GM12878 (cell line): ENCODE results near the gene GTPBP4. TPM values are rescaled to one million over a fixed set of nuclear protein-coding genes. Genes with fewer than 3 reads are reported as not detected.

ENCODE experiments used
- ATAC-seq: fragments of 200-7000 bp; cut with Tn5 transposase; 3 replicates; pipeline ENCODE4 v1.9.1; 2020; ENCODE audit warnings: mild to moderate bottlenecking, moderate library complexity
- BruUV-seq: library from RNA; stranded (reverse); fragments of 400-500 nt; replicated peaks from 2 replicates; lab custom pipeline; 2021; lab: Mats Ljungman, UMichigan
- CTCF ChIA-PET: fragments of 300-600 bp; sonication (Branson Sonifier 250); formaldehyde crosslinking; extraction: SDS; loops from one replicate; lab custom pipeline; 2021; ENCODE audit warnings: inconsistent platforms; lab: Yijun Ruan, JAX
- POLR2A ChIA-PET: fragments of 350-600 bp; formaldehyde crosslinking; extraction: SDS; loops from one replicate; lab custom pipeline; 2021; ENCODE audit warnings: inconsistent platforms; lab: Charles Lee
- RAD21 ChIA-PET: fragments of 300-600 bp; sonication (Branson Sonifier 250); formaldehyde crosslinking; loops from one replicate; lab custom pipeline; 2023; ENCODE audit warnings: antibody characterized with exemption; ENCODE audit not compliant: unreplicated experiment; lab: Charles Lee
- SMC1A ChIA-PET: fragments of 300-600 bp; sonication (Branson Sonifier 250); formaldehyde crosslinking; loops from one replicate; lab custom pipeline; 2023; ENCODE audit not compliant: unreplicated experiment, uncharacterized antibody; lab: Charles Lee
- DNase-seq: peaks from one replicate; pipeline ENCODE4 v3.0.0-alpha.2; 2011; ENCODE audit warnings: low read depth, low spot score
- FAIRE-seq: peaks from 3 replicates; lab custom pipeline; 2011; peaks lifted over from hg19 to GRCh38; lab: Jason Lieb, UNC
- H2AFZ ChIP-seq: 2 replicates; pipeline ENCODE4 v1.6.0; 2011; ENCODE audit warnings: low read depth, low read length, control low read depth; ENCODE audit not compliant: control insufficient read depth
- H3K27ac ChIP-seq: 2 replicates; pipeline ENCODE4 v1.5.1; 2011; ENCODE audit warnings: control low read depth; ENCODE audit not compliant: control insufficient read depth, insufficient read depth
- H3K27me3 ChIP-seq, 2 experiments: replicated peaks in 1 of 2; 2 replicates each; pipeline versions ENCODE4 v1.6.0 to v1.6.1; 2011; ENCODE audit warnings: low read length in 1 of 2; ENCODE audit not compliant: control insufficient read depth in 2 of 2, insufficient read depth in 2 of 2
- H3K36me3 ChIP-seq, 2 experiments: 2 replicates each; pipeline ENCODE4 v1.5.1; 2011; ENCODE audit warnings: low read length in 1 of 2; ENCODE audit not compliant: control insufficient read depth in 2 of 2, insufficient read depth in 2 of 2
- H3K4me1 ChIP-seq: 2 replicates; pipeline ENCODE4 v1.6.1; 2011; ENCODE audit warnings: mild to moderate bottlenecking, low read length, moderate library complexity, mixed read lengths; ENCODE audit not compliant: control insufficient read depth, insufficient read depth
- H3K4me2 ChIP-seq: 2 replicates; pipeline ENCODE4 v1.6.0; 2011; ENCODE audit warnings: control low read depth; ENCODE audit not compliant: control insufficient read depth, insufficient read depth
- H3K4me3 ChIP-seq: fragments of 200-600 bp; sonication (generic); 2 replicates; pipeline ENCODE4 v1.5.1; 2016
- H3K79me2 ChIP-seq: 2 replicates; pipeline ENCODE4 v1.6.0; 2011; ENCODE audit warnings: low read length; ENCODE audit not compliant: control insufficient read depth, insufficient read depth
- H3K9ac ChIP-seq: 2 replicates; pipeline ENCODE4 v1.8.0; 2011; ENCODE audit warnings: low read length, control low read depth, mixed read lengths; ENCODE audit not compliant: control insufficient read depth, insufficient read depth
- H3K9me3 ChIP-seq: replicated peaks from 3 replicates; pipeline ENCODE4 v1.5.1; 2011; ENCODE audit warnings: mild to moderate bottlenecking, low read length; ENCODE audit not compliant: control insufficient read depth, insufficient read depth
- H4K20me1 ChIP-seq: 2 replicates; pipeline ENCODE4 v1.6.0; 2011; ENCODE audit not compliant: control insufficient read depth, insufficient read depth
- CUX1 ChIP-seq: IDR thresholded peaks from 2 replicates; pipeline ENCODE4 v1.6.1; 2012; ENCODE audit warnings: improper control_type of control experiment, low read depth, low read length; ENCODE audit not compliant: insufficient replicate concordance
- LARP7 ChIP-seq: fragments of 450-650 bp; IDR thresholded peaks from 2 replicates; pipeline ENCODE4 v1.6.1; 2017; ENCODE audit warnings: mild to moderate bottlenecking
- MTA2 ChIP-seq: fragments of 450-650 bp; IDR thresholded peaks from 2 replicates; pipeline ENCODE4 v1.6.1; 2016; ENCODE audit warnings: low read depth, mild to moderate bottlenecking, moderate library complexity
- NR2C2 ChIP-seq: IDR thresholded peaks from 2 replicates; pipeline ENCODE4 v1.6.1; 2011; ENCODE audit warnings: borderline replicate concordance, low read depth; ENCODE audit not compliant: control insufficient read depth, insufficient read length
- WGBS: methylation state at CpG from one replicate; pipeline ENCODE4 v1.1.6; 2016; ENCODE audit warnings: low lambda C conversion rate; ENCODE audit not compliant: insufficient replicate concordance, insufficient coverage; ENCODE audit errors: missing lambda C conversion rate; 5-methylcytosine and 5-hydroxymethylcytosine counted together
- in situ Hi-C: fragments of 300-500 bp; cut with MboI; formaldehyde crosslinking; loops from 9 replicates; pipeline ENCODE4 v1.14.3; 2018; ENCODE audit warnings: mixed read lengths
- intact Hi-C: fragments of 100-400 bp; cut with micrococcal nuclease; formaldehyde crosslinking; loops from one replicate; pipeline ENCODE4 v1.14.2; 2022; ENCODE audit not compliant: unreplicated experiment
- polyA plus RNA-seq, 11 experiments: library from polyadenylated mRNA; depleted of rRNA in 4 of 11; unstranded in 6 of 11; stranded (reverse) in 5 of 11; fragments of >200 nt; fragmentation: Nextera tagmentation in 4 of 11; fragmentation: Illumina TruSeq in 1 of 11; extraction: Ambion mirVana in 4 of 11; extraction: Trizol in 1 of 11; gene quantifications; 1 replicate in 1 of 11; 2 replicates in 10 of 11; pipeline versions ENCODE4 v1.2.1 to v1.2.3, GENCODE V29; 2011 to 2016; ENCODE audit warnings: inconsistent platforms in 2 of 11, missing spikeins in 2 of 11, low read depth in 1 of 11
- total RNA-seq, 4 experiments: library from RNA; depleted of rRNA in 3 of 4; stranded (reverse); fragments of >200 nt in 3 of 4; fragmentation: Illumina TruSeq in 1 of 4; extraction: Trizol in 1 of 4; gene quantifications; 2 replicates each; pipeline versions ENCODE4 v1.2.1 to v1.2.3, GENCODE V29; 2013 to 2021
- TF ChIP-seq, protein P1 (sequence below): fragments of 450-650 bp; formaldehyde crosslinking; IDR thresholded peaks from 2 replicates; pipeline ENCODE4 v1.4.0; 2022; ENCODE audit warnings: mild to moderate bottlenecking, moderate library complexity

Gene GTPBP4
- total and polyA plus RNA-seq, 10 of the 15 experiments (the other 5 are each of a cell fraction or from before 2014, with no cell fraction given): 58.5 to 118 (median 71.4) TPM

DNA sequence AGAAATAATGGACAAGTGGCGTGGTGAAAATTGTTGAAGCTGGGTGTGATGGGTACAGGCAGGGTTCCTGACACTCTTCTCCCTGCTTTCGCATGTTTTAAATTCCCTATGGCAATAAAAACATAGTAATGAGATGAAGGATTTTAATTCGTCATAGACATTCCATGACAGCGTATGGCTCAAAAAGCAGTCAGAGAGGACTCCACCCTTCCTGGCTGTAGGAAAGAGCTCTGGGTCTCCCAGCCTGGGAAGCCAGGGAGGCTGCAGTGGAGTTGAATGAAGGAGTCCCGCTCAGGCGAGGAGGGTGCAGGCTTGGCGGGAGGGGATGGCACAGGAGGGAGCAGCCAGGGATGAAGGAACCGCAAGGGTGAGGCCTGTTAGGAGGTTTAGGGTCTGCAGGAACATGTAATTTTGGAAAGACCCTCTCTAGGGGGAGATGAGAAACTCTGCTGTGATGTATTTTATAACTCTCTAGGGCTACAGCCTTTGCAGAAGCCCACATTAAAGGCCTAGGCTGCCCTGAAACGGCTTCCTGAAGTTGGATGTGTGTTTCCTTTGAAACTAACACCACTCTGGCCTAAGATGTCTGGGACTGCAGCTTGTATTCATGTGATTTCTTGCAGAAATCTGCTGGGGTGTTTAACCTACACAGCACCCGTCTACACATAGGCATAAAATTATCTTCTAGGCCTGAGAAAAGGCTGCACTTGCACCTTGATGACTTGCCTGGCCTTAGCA lies 49.1 kb upstream of the GTPBP4 start:
- DNase-seq (no peak), FAIRE-seq (no peak), ATAC-seq (no peak)
- ChIA-PET CTCF (interaction anchor here (0.7 kb wide), 1 partner anchor 13 kb away, joined by 3 read pairs; no protein-coding TSS in a partner anchor), POLR2A (interaction anchor here (0.7 kb wide), 1 partner anchor 127 kb away, joined by 6 read pairs; no protein-coding TSS in a partner anchor), RAD21 (no interaction called here), SMC1A (no interaction called here)
- in situ Hi-C loops: no loop called here
- Histone ChIP-seq H3K27me3 (no peaks in the 10 kb centered on the region), H3K4me1 (peaks cover 19% of the 10 kb centered on the region), H3K4me3 (no peak overlapping the region), H4K20me1 (no peaks in the 10 kb centered on the region), H3K4me2 (no peak overlapping the region), H3K36me3 (no peaks in the 10 kb centered on the region), H2AFZ (no peak overlapping the region), H3K9ac (no peak overlapping the region), H3K9me3 (no peaks in the 10 kb centered on the region; the same call in 2 of the 3 replicates), H3K79me2 (no peaks in the 10 kb centered on the region), H3K27ac (no peak overlapping the region)
- intact Hi-C loops: no loop called here
- no TSS peak for BruUV-seq
- TF ChIP-seq NR2C2 (no peak), MTA2 (no peak), CUX1 (no peak), LARP7 (no peak)
- TF ChIP-seq, protein P1, sequence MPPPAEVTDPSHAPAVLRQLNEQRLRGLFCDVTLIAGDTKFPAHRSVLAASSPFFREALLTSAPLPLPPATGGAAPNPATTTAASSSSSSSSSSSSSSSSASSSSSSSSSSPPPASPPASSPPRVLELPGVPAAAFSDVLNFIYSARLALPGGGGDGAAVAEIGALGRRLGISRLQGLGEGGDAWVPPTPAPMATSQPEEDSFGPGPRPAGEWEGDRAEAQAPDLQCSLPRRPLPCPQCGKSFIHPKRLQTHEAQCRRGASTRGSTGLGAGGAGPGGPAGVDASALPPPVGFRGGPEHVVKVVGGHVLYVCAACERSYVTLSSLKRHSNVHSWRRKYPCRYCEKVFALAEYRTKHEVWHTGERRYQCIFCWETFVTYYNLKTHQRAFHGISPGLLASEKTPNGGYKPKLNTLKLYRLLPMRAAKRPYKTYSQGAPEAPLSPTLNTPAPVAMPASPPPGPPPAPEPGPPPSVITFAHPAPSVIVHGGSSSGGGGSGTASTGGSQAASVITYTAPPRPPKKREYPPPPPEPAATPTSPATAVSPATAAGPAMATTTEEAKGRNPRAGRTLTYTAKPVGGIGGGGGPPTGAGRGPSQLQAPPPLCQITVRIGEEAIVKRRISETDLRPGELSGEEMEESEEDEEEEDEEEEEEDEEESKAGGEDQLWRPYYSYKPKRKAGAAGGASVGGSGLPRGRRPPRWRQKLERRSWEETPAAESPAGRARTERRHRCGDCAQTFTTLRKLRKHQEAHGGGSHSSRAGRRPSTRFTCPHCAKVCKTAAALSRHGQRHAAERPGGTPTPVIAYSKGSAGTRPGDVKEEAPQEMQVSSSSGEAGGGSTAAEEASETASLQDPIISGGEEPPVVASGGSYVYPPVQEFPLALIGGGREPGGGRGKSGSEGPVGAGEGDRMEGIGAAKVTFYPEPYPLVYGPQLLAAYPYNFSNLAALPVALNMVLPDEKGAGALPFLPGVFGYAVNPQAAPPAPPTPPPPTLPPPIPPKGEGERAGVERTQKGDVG (CRISPR knock-in tag): no peak
- 80% methylated on average over 10 of the region's 10 CpGs for WGBS
